Measurements from ENCODE around the gene ZNF132. TPM values are rescaled to one million over a fixed set of nuclear protein-coding genes. Genes with fewer than 3 reads are reported as not detected.
A peak's percentile ranks its signal among the peaks of the same experiment; 100 is the strongest.

The ZNF132 gene
- total and polyA plus RNA-seq, 9 of the 15 experiments (the other 6 are each of a cell fraction or from before 2014, with no cell fraction given) = 0.03 to 0.42 (median 0.10) TPM; not detected in 5

- no peaks in the 10 kb centered on the region for H3K9me1 ChIP-seq (ENCODE audit: control insufficient read depth, insufficient read depth, low read length)
- H3K4me1 ChIP-seq (replicated peaks in 1 of 2; ENCODE audit: control insufficient read depth in 2 of 2, insufficient read depth in 2 of 2, low read length in 2 of 2) = peaks cover 31 to 53% of the 10 kb centered on the region in 2 experiments
- ChIA-PET POLR2A (no interaction called here), CTCF (ENCODE audit: low intra/inter-chr PET ratio) (no interaction called here)
- H3K27ac ChIP-seq (ENCODE audit: extremely low read depth, low read depth, low read length) = peak overlapping the region; percentile 70
- H3K9ac ChIP-seq (ENCODE audit: insufficient read depth in 1 of 2, low read depth in 2 of 2, low read length in 2 of 2) = peak overlapping the region; percentile 70 to 91
- FAIRE-seq (no peak), DNase-seq (ENCODE audit: extremely low read depth in 1 of 4, low spot score in 3 of 4) (peak in 2 of 4 experiments; percentile 12 to 16), ATAC-seq (peak; percentile 1; the same call in 1 of the 3 replicates)
- H3K4me2 ChIP-seq (ENCODE audit: insufficient read depth, low read length) = peak overlapping the region; percentile 82
- TF ChIP-seq ZBTB5 (IDR thresholded peaks at IDR 0.05) = no peak
- TF ChIP-seq SMAD4 (CRISPR knock-in tag; conservative IDR thresholded peaks at IDR 0.05) = 0 out of 2 replicates have a peak, but pooled peaks have one; percentile 27
- TF ChIP-seq ZMIZ1 (IDR thresholded peaks at IDR 0.05; ENCODE audit: low read depth in 2 of 2, low read length in 2 of 2) = no peak
- 0 out of 2 replicates have a peak, but pooled peaks have one; percentile 23 for TF ChIP-seq GABPA (tag; conservative IDR thresholded peaks at IDR 0.05; ENCODE audit: low read depth)
- 0 out of 2 replicates have a peak, but pooled peaks have one; percentile 33 for TF ChIP-seq E2F3 (CRISPR knock-in tag; IDR thresholded peaks at IDR 0.05)
- peak; percentile 47 for TF ChIP-seq ZNF384 (IDR thresholded peaks at IDR 0.05; ENCODE audit: low read depth, low read length)
- H3K36me3 ChIP-seq (ENCODE audit: control insufficient read depth, insufficient read depth, low read length) = peaks cover 7% of the 10 kb centered on the region; the same call in 2 of the 3 replicates
- peaks cover 32% of the 10 kb centered on the region for H3K79me2 ChIP-seq (ENCODE audit: control insufficient read depth, insufficient read depth, low read length)
- BruUV-seq (replicated peaks) = TSS peak; percentile 64
- no peaks in the 10 kb centered on the region for H4K20me1 ChIP-seq (replicated peaks; ENCODE audit: control insufficient read depth, insufficient read depth, low read length)
- WGBS (ENCODE audit: insufficient coverage, low coverage, missing lambda C conversion rate) = 3% methylated on average over 23 of the region's 23 CpGs
- peak overlapping the region; percentile 72 for H3K4me3 ChIP-seq
- in situ Hi-C loops (cut with MboI) = no loop called here
- no peaks in the 10 kb centered on the region for H3K27me3 ChIP-seq (ENCODE audit: control insufficient read depth in 2 of 2, insufficient read depth in 2 of 2, low read length in 2 of 2)
- H3K9me3 ChIP-seq (replicated peaks; ENCODE audit: control insufficient read depth, insufficient read depth, low read depth, low read length) = no peaks in the 10 kb centered on the region
- peak overlapping the region; percentile 84; the same call in 1 of the 2 replicates for H2AFZ ChIP-seq (ENCODE audit: low read depth, low read length)
- intact Hi-C loops (cut with micrococcal nuclease) = loop anchor here (2.0 to 10.0 kb wide), 2 partner anchors 177 to 219 kb away; partner anchors contain the start of genes ZNF274 and ZNF544
Observed at GRCh38 chr19:58401840-58402421, 38.0 kb downstream of the ZNF132 start.

Measured in K562 (cell line).